HPDE6-E6E7 (cell line): ENCODE measurements around the gene ITK.

Source experiments
- DNase-seq: peaks from one replicate; pipeline ENCODE4 v3.0.0; 2011; ENCODE audit warnings: missing footprints; ENCODE audit errors: extremely low spot score

The ITK gene

DNA sequence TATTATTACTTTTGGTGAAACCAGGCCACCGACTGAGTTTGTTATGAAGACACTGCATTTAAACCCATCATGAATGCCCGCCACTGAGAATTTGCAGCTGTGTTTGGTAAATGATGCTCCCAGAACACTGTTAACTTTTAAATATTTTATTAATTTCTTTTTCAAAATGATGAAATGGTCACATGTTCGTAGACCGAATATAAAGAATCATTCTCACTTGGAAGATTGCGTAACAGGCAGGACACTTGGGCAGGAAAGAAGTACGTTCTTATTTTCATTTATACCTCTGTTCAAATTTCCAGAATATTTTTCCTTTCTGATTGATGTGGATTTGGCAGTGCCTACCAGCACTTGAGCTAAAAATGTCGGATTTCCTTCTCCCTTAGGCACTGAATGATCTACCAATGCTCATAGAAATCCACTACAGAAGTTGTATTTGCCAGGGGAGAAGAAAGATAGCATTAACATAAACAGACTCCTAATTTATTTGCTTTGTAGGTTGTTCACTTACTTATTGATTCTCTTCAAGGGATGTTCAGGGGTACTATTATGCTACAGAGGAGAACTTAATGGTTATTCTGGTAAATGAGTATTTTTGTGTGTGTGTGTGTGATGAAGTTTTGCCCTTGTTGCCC is 99.1 kb downstream of the ITK start:
- DNase-seq = no peak

- no peak for DNase-seq
Measured at GRCh38 chr5:157280927-157281326, 100.3 kb downstream of the ITK start.

DNA sequence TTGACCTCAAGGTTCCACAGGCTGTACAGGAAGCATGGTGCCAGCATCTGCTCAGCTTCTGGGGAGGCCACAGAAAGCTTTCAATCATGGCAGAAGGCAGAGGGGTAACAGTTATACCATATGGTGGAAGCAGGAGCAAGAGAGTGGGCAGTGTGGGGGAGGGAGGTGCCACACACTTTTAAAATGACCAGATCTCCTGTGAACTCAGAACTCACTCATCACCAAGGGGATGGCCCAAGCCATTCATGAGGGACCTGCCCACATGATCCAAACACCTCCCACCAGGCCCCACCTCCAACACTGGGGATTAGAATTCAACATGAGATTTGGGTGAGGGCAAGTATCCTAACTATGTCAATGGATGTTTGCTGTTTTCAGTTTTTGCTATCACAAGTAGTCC is 101.5 kb downstream of the ITK start:
- DNase-seq = no peak

DNA sequence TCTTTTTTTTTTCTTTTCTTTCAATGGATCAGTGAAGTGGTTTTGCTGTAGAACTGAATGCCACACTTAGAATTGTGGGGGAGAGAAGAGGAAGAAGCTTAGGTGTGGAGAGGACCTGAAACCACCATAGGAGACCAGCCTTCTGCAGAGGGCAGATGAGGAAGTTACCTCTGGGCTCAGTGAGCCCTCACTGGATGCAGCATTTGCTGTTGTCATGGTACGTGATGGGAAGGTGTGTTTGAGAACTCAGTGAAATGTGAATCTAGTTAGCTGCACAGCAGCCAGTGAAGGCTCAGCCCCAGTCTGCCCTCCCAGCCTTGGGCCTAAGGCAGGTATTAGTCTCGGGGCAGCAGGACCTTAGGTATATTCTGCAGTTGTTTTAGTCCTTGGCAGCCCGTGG is 102.8 kb downstream of the ITK start:
- no peak for DNase-seq

- DNase-seq = no peak
Measured at GRCh38 chr5:157284458-157285212, 104.0 kb downstream of the ITK start.

- no peak for DNase-seq
Measured at GRCh38 chr5:157285310-157286035, 104.8 kb downstream of the ITK start.

GRCh38 chr5:157286761-157287211 is 106.1 kb downstream of the ITK start:
- no peak for DNase-seq

GRCh38 chr5:157288405-157289163 is 107.9 kb downstream of the ITK start:
- DNase-seq = no peak

DNA sequence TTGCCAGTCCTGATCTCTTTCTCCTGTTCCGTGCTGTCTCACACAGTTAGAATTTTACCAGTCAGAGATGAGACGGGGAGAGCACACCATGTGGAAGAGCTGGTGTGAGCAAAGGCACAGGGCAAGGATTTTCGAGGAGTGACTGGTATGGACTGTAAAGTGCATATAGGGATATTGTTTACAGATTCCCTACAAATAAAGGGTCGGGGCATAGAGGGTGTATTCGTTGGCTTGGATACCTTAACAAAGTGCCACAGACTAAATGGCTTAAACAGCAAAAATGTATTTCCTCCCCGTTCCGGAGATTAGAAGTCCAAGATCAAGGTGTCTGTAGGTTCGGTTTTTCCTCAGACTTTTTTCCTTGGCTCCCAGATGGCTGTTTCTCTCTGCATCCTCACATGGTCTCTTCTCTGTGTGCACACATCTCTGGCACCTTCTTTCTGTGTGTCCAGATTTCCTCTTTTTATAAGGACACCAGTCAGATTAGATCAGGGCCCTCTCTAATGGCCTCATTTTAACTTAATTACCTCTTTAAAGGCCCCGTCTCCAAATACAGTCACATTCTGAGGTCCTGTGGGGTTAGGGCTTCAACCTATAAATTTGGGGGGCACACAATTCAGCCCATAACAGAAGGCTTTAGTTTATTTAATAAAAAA is 108.7 kb downstream of the ITK start:
- no peak for DNase-seq

GRCh38 chr5:157290156-157290980 is 109.7 kb downstream of the ITK start:
- DNase-seq = no peak

GRCh38 chr5:157290981-157291711 is 110.5 kb downstream of the ITK start:
- DNase-seq = no peak

GRCh38 chr5:157292599-157292998 is 112.0 kb downstream of the ITK start:
- no peak for DNase-seq

- no peak for DNase-seq
Measured at GRCh38 chr5:157294407-157295091, 113.9 kb downstream of the ITK start.

GRCh38 chr5:157295247-157295646 is 114.6 kb downstream of the ITK start:
- no peak for DNase-seq

GRCh38 chr5:157300564-157300963 is 119.9 kb downstream of the ITK start:
- DNase-seq = no peak

DNA sequence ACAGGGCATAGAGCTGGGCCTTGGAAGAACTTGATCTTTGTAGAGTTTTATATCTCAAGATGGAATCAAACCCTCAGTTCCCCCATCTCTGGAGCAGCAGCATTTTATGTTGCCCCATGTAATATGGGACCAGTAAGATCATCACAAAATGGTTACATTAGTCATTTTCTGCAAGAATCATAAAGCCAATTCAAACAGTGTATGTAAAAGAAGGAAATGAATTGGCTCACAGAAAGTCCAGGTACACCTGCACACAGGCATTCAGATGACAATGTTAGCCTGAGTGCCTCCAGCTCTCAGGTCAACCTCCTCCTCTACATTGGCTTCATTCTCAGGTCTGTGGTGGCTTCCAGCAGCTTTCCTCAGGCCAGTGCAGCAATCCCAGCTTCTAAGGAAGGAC is 120.4 kb downstream of the ITK start:
- DNase-seq = no peak

- DNase-seq = no peak
Measured at GRCh38 chr5:157303023-157303422, 122.4 kb downstream of the ITK start.

- DNase-seq = no peak
Measured at GRCh38 chr5:157303667-157304327, 123.2 kb downstream of the ITK start.
